HCT116 (cell line): ENCODE data around the gene TEX9. TPM values are rescaled to one million over a fixed set of nuclear protein-coding genes. Genes with fewer than 3 reads are reported as not detected.

ENCODE experiments used
- ATAC-seq: fragments of 200-7000 bp; cut with Tn5 transposase; 2 replicates; pipeline ENCODE4 v1.9.1; 2020; ENCODE audit warnings: mild to moderate bottlenecking, moderate library complexity
- BruUV-seq: library from RNA; stranded (reverse); fragments of 400-500 nt; replicated peaks from 2 replicates; lab custom pipeline; 2021; lab: Mats Ljungman, UMichigan
- CTCF ChIA-PET: fragments of 300-600 bp; sonication (Branson Sonifier 250); formaldehyde crosslinking; loops from one replicate; lab custom pipeline; 2021; ENCODE audit warnings: antibody characterized with exemption; lab: Charles Lee
- POLR2A ChIA-PET: fragments of 300-600, 350-600 bp; sonication (Branson Sonifier 250); formaldehyde crosslinking; loops from one replicate; lab custom pipeline; 2021; ENCODE audit warnings: antibody characterized with exemption; lab: Charles Lee
- RAD21 ChIA-PET, 2 experiments: fragments of 300-600 bp; sonication (Branson Sonifier 250); formaldehyde crosslinking; loops; one replicate each; lab custom pipeline; 2023; ENCODE audit warnings: low total read pairs in 2 of 2; ENCODE audit not compliant: uncharacterized antibody in 2 of 2, unreplicated experiment in 2 of 2, low non-redundant PET in 1 of 2; lab: Charles Lee
- DNase-seq: peaks from one replicate; pipeline ENCODE4 v3.0.0-alpha.2; 2010; ENCODE audit warnings: low read depth, low spot score
- H2AFZ ChIP-seq: fragments of 200-600 bp; shearing (Covaris generic), sonication (generic); 2 replicates; pipeline ENCODE4 v1.6.1; 2017; ENCODE audit warnings: low read depth, mixed run types, mixed read lengths, antibody characterized with exemption, low read length; ENCODE audit not compliant: poor library complexity, severe bottlenecking
- H3K27ac ChIP-seq: 2 replicates; pipeline ENCODE4 v1.5.1; 2012; ENCODE audit warnings: low read depth, low read length
- H3K27me3 ChIP-seq: fragments of 200-600 bp; sonication (generic); 2 replicates; pipeline ENCODE4 v1.6.1; 2016; ENCODE audit warnings: mixed run types, low read length, mixed read lengths; ENCODE audit not compliant: insufficient read depth
- H3K36me3 ChIP-seq, 2 experiments: fragments of 200-500 bp in 1 of 2; fragments of 200-600 bp in 1 of 2; sonication (Bioruptor generic) in 1 of 2; sonication (generic) in 1 of 2; 2 replicates each; pipeline versions ENCODE4 v1.5.1 to v1.6.1; 2014 to 2016; ENCODE audit warnings: low read length in 2 of 2, inconsistent platforms in 1 of 2, mixed read lengths in 1 of 2, mixed run types in 1 of 2; ENCODE audit not compliant: insufficient read depth in 2 of 2, control insufficient read depth in 1 of 2
- H3K4me1 ChIP-seq, 2 experiments: fragments of 200-600 bp in 1 of 2; sonication (generic) in 1 of 2; 2 replicates each; pipeline versions ENCODE4 v1.5.1 to v1.6.1; 2012 to 2017; ENCODE audit warnings: low read length in 2 of 2, inconsistent platforms in 1 of 2, mild to moderate bottlenecking in 1 of 2, mixed read lengths in 1 of 2, mixed run types in 1 of 2, moderate library complexity in 1 of 2; ENCODE audit not compliant: insufficient read depth in 2 of 2, control insufficient read depth in 1 of 2
- H3K4me2 ChIP-seq: fragments of 200-600 bp; sonication (generic); 2 replicates; pipeline ENCODE4 v1.6.1; 2017; ENCODE audit warnings: mixed run types, low read length, mixed read lengths
- H3K4me3 ChIP-seq, 2 experiments: fragments of 200-600 bp in 1 of 2; sonication (generic) in 1 of 2; replicated peaks in 1 of 2; 2 replicates each; pipeline ENCODE4 v1.5.1; 2011 to 2016; ENCODE audit warnings: low read length in 2 of 2, control low read depth in 1 of 2, low read depth in 1 of 2, mild to moderate bottlenecking in 1 of 2, mixed read lengths in 1 of 2, mixed run types in 1 of 2
- H3K79me2 ChIP-seq: fragments of 200-600 bp; sonication (generic); 2 replicates; pipeline ENCODE4 v1.6.1; 2017; ENCODE audit warnings: mild to moderate bottlenecking, mixed run types, low read length, moderate library complexity, mixed read lengths; ENCODE audit not compliant: insufficient read depth
- H3K9ac ChIP-seq: fragments of 200-600 bp; sonication (generic); 2 replicates; pipeline ENCODE4 v1.6.1; 2016; ENCODE audit warnings: low read length, mixed read lengths
- H3K9me2 ChIP-seq: fragments of 200-600 bp; sonication (generic), shearing (Covaris generic); 2 replicates; pipeline ENCODE4 v1.6.1; 2017; ENCODE audit warnings: mixed run types, mild to moderate bottlenecking, moderate library complexity; ENCODE audit not compliant: insufficient read depth
- H3K9me3 ChIP-seq, 2 experiments: fragments of 200-500 bp in 1 of 2; fragments of 200-600 bp in 1 of 2; sonication (Bioruptor generic) in 1 of 2; sonication (generic) in 1 of 2; 2 replicates each; pipeline ENCODE4 v1.6.1; 2014 to 2017; ENCODE audit warnings: low read length in 2 of 2, mixed read lengths in 2 of 2, inconsistent platforms in 1 of 2, low read depth in 1 of 2, mild to moderate bottlenecking in 1 of 2, mixed run types in 1 of 2, moderate library complexity in 1 of 2; ENCODE audit not compliant: control insufficient read depth in 1 of 2, insufficient read depth in 1 of 2
- H4K20me1 ChIP-seq: fragments of 200-600 bp; sonication (generic), shearing (Covaris generic); 2 replicates; pipeline ENCODE4 v1.6.1; 2017; ENCODE audit warnings: mixed run types, mild to moderate bottlenecking, moderate library complexity; ENCODE audit not compliant: insufficient read depth
- CBX3 ChIP-seq: IDR thresholded peaks from 2 replicates; pipeline ENCODE4 v1.6.1; 2012; ENCODE audit warnings: low read depth
- CEBPB ChIP-seq: IDR thresholded peaks from 2 replicates; pipeline ENCODE4 v1.6.1; 2012; ENCODE audit warnings: low read depth
- EZH2phosphoT487 ChIP-seq: fragments of 200-600 bp; IDR thresholded peaks from 2 replicates; pipeline ENCODE4 v1.6.1; 2018; ENCODE audit warnings: antibody characterized with exemption, borderline replicate concordance
- POLR2A ChIP-seq: IDR thresholded peaks from 2 replicates; pipeline ENCODE4 v1.7.0; 2011; ENCODE audit warnings: borderline replicate concordance; ENCODE audit not compliant: insufficient read depth, insufficient read length; ENCODE audit errors: extremely low read depth
- RAD21 ChIP-seq: IDR thresholded peaks from 2 replicates; pipeline ENCODE4 v1.6.1; 2012; ENCODE audit warnings: low read depth, mild to moderate bottlenecking
- REST ChIP-seq: IDR thresholded peaks from 2 replicates; pipeline ENCODE4 v1.6.1; 2012; ENCODE audit warnings: low read depth
- SIN3A ChIP-seq: IDR thresholded peaks from 2 replicates; pipeline ENCODE4 v1.6.1; 2012; ENCODE audit warnings: low read depth
- YY1 ChIP-seq: IDR thresholded peaks from 2 replicates; pipeline ENCODE4 v1.6.1; 2011; ENCODE audit warnings: low read length, low read depth, moderate library complexity, mild to moderate bottlenecking; ENCODE audit not compliant: insufficient replicate concordance; ENCODE audit errors: extremely low read depth
- ZNF274 ChIP-seq: fragments of 200-500 bp; sonication (Bioruptor generic); IDR thresholded peaks from 2 replicates; pipeline ENCODE4 v1.6.1; 2014; ENCODE audit warnings: mild to moderate bottlenecking, low read depth, low read length, inconsistent platforms
- intact Hi-C: fragments of 100-400 bp; cut with micrococcal nuclease; formaldehyde crosslinking; loops from 2 replicates; pipeline ENCODE4 v1.10.0; 2022
- total RNA-seq: library from RNA; stranded (reverse); gene quantifications from one replicate; pipeline ENCODE4 v1.2.1, GENCODE V29; 2021; ENCODE audit not compliant: unreplicated experiment

TEX9 gene
- total RNA-seq, 1 experiment from 2014 or later = 5.2 TPM

GRCh38 chr15:56337084-56337725 lies 28.0 kb upstream of the TEX9 start:
- POLR2A ChIA-PET = no interaction called here
- intact Hi-C loops = no loop called here

More at GRCh38 chr15:56337084-56337725, 28.0 kb upstream of the TEX9 start:
- RAD21 ChIA-PET = no interaction called here
- Histone ChIP-seq H3K79me2 (no peaks in the 10 kb centered on the region), H3K36me3 (no peaks in the 10 kb centered on the region), H3K9me3 (no peaks in the 10 kb centered on the region), H3K4me2 (no peak overlapping the region), H3K9ac (no peak overlapping the region), H3K27me3 (no peaks in the 10 kb centered on the region), H3K4me3 (no peak overlapping the region), H4K20me1 (no peaks in the 10 kb centered on the region), H3K9me2 (no peaks in the 10 kb centered on the region), H3K27ac (no peak overlapping the region), H2AFZ (no peak overlapping the region), H3K4me1 (no peaks in the 10 kb centered on the region)
- CTCF ChIA-PET = no interaction called here
- no peak for ATAC-seq
- DNase-seq = no peak
- BruUV-seq = no TSS peak
- TF ChIP-seq RAD21 (no peak), SIN3A (no peak), EZH2phosphoT487 (no peak), CBX3 (no peak), CEBPB (no peak), POLR2A (no peak), ZNF274 (no peak), REST (no peak), YY1 (no peak)
